GM21825 (cell line): ENCODE measurements around the gene XBP1.
"Not testable (repeated sequence)": the region's sequence is repeated elsewhere in the genome, so short reads cannot be mapped to it uniquely, and the experiment has no call there.

ENCODE experiments used
- ATAC-seq: cut with Tn5 transposase; IDR thresholded peaks from one replicate; pipeline ENCODE4 v1.9.1; 2021; ENCODE audit warnings: mild to moderate bottlenecking, moderate library complexity; ENCODE audit not compliant: unreplicated experiment

The XBP1 gene

GRCh38 chr22:28754512-28754911 is 45.9 kb downstream of the XBP1 start:
- ATAC-seq = not testable (repeated sequence)

DNA sequence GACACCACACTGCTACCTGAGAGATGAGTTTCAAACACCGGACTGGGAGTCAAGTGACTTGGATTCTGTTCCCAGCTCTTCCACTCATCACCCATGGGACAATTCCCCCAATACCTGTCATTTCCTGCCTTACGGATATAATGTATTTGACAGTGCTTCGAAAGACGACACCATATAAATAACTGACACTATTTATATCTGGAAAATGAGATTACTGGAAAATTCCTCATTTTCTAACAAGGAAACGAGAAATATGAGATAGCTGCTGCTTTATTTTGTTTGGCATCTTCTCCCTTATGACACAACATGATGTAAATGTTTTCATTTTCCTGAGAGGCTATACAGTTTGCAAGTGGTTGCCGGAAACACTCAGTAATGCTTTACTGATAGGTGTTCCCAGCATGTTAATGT is 49.9 kb downstream of the XBP1 start:
- no peak for ATAC-seq
